T-helper 9 cell (primary cell): ENCODE measurements around the gene SEMA3C.
"Not testable (repeated sequence)": the region's sequence is repeated elsewhere in the genome, so short reads cannot be mapped to it uniquely, and the experiment has no call there.

Experiments
- DNase-seq: peaks from one replicate; pipeline ENCODE4 v3.0.0-alpha.2; 2020
- total RNA-seq, 2 donors: gene quantifications; one replicate each; lab custom pipeline; 2026; lab: John Stamatoyannopoulos, UW

The SEMA3C gene
- 0 to 0.21 reads per million in 2 donors for total RNA-seq

DNA sequence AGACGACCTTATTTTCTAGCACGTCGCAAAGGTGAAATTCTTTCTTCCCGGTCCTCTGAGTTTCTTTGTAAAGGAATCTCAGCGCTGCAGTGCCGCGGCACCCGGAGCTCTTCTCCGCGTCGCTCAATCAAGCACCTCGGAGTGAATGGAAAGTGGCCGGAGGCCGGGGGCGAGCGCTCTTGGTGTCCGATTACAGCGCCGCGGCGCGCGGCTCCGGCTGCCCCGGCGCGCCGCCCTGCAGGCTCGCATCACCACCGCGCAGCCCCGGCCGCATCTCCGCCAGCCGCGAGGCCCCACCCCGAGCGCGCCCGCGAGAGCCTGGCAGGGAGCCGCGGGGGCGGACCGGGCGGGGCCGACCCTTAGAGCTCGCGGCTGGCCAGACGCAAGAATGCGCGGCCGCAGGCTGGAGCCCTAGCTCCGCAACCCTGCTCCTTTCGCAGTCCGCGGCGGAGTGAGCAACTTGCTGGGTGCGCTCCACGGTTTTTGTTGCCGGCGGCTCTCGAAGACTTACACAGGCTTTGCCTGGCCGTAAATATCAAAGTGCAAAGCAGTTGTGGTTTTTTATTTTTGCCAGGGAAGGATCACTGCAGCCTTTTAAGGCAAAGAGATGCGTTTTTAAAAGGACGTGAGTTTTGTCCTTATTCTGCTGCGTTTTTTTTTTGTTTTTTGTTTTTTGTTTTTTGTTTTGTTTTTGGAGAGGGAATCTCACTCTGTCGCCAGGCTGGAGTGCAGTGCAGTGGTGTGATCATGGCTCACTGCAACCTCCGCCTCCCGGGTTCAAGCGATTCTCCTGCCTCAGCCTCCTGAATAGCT is at the start of gene SEMA3C:
SEMA3C (minus strand) TSS at position 143 of the 813 bp plus-strand sequence. CDS start 2,270 bp downstream, outside the sequence.
- DNase-seq = no peak

DNA sequence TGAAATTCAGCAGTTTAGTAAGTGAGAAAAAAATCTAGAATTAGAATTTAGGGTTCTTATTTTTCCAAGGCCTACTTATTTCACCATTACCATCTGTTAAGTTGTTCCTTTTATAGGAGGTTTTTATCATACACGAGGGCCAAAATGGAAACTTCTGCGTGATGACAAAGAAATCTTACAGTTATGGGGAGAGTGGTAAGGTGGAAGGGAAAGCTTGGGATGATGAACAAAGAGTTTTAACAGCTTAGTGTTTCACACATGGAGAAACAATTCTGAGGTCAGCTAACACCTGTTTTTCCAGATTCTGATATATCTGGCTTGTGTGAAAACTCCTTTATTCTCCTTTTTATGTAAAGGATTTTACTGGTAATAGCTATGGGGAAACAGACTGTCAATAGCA is 49.8 kb upstream of the SEMA3C start:
- no peak for DNase-seq

DNA sequence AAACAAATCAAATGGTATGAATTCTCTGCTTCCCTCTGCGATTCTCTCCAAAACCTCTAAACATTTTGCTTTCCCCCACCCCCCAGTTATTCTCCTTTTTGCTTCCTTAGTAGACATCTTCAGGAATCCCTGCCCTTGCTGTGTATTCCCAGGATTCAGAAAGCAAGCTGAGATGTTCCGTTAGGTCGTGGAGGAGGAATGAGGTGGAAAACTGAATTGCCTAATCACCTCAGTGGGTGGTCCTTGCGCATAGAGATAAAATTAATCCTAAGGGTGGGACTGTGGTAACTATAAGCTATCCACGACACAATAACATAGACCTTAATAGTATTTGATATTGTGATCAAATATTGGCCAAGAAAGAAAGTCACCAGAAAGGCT is 49.1 kb upstream of the SEMA3C start:
- DNase-seq = no peak

DNA sequence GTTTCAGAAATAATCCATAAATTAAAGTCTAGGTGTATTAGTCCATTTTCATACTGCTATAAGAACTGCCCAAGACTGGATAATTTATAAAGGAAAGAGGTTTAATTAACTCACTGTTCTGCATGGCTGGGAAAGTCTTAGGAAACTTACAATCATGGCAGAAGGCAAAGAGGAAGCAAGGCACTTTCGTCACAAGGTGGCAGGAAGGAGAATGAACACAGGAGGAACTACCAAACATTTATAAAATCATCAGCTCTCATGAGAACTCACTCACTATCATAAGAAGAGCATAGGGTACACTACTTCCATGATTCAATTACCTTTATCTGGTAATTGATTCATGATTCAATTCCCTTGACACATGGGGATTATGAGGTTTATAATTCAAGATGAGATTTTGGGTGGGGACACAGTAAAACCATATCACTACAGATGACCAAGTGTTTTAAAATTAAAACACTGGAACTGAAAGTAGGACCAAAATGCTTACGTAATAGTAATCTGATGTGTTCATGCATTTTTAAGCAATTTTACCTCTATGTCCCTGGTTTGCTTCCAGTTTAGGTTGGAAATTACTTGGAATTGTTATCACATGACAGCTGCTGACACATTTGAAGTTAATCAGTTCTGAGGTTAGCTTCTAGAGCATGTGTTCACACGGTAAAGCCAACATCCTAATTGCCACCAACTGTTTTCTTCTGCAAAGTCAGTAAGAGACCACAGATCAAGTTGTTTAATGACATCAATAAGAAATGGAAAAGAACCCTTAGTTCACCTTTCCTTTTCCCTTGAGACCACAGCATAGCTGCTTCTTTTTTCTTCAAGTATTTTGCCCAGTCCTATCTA is 48.4 kb upstream of the SEMA3C start:
- DNase-seq = no peak

DNA sequence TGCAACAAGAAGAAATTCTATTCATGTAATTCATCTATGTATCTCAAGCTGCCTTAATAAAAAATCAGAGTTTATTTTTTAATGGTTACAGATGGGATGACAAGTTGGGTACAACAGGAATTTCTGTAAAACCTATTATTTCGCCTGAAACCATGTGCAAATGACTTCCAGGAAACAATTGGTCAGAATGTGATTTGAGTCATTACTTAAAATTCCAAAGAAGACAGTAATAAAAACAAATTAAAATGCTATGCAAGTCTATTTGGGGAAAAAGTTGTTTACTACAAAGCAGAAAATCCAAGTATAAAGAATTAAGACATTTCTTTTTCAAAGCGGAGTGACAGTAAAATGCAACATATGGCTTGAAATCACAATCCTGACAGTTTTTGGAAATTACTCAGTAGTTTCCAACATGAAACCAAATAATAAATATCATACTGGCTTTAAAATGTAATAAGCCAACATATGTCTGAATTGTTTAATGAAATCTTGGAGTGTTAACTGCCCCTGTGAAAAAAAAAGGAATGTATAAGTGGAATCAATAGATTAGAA is 41.5 kb upstream of the SEMA3C start:
- no peak for DNase-seq

DNA sequence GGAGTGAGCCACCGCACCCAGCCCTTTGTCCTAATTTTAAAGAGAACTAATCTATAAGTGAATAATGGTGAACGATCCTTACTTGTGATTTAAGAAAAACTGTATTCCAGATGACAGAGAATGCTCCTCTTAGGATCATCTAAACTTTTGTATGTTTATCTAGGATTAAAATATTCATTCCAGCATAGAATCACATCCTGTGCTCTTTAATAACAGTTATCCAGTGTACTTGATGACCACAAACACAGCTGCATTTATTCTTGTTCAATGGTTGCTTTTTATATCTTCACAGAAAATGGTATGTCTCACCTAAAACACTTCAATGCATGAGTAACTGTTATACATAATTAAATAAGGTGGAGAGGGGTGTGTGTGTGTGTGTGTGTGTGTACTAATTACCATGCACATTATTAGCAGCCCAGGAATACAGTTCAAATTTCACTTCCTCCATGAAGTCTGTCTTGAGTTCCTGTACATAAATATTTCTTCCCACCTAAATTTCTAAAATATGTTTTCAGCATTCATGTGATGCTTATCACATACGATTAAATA is 38.5 kb upstream of the SEMA3C start:
- no peak for DNase-seq

DNA sequence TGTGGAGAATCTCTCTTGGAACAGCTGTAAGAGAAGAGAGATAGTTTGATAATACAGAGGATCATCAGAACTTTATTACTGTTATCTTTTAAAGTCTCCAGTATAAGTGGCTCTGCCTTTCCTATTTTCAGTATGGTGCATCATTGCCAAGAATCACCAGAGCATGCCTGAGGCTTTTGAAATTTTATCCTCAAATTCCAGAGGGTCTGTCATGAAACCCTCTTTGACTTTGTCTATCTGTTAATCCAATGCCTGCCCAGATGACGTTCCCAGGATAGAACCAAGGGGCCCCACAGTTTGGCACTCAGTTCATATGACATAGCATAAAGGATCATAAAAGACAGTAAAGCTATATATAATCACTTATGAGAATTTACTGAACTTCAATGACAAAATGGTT is 35.3 kb upstream of the SEMA3C start:
- DNase-seq = no peak

DNA sequence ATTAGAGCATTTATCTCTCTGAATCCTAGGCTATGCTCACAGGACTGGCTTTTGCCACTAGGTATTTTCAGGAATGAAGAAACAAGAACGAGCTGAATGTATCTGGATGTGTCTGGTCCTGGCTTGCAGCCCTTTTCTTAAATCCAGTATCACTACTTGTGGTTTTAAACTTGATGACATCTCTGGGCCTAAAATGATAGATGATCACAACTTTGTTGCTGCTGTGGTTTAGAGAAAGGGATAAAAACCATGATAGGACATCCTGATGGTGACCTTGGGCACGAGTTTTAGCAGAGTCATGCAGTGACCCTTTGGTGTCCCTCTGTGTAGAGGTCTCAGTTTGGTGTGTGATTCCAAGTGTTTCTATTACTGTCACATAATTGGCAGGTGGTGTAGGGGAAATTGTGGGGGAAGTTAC is 31.7 kb upstream of the SEMA3C start:
- DNase-seq = no peak

DNA sequence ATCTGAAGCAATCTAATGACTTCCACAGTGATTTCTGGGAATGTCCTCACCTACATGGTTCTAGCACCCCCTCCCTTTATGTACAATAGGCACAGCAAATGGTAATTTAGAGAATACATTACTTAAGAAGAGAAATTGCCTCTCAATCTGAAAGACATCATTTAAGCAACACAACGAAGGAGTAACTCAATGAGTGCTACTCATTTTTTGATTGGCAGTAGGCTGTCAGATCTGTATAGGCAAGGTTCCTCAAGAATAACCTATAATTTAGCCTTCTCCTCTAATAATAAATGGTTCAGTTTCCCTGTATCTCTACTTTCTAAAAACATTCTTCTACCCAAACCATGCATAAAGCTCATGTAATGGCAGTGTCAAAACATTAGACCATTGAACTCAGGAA is 30.6 kb upstream of the SEMA3C start:
- DNase-seq = no peak

DNA sequence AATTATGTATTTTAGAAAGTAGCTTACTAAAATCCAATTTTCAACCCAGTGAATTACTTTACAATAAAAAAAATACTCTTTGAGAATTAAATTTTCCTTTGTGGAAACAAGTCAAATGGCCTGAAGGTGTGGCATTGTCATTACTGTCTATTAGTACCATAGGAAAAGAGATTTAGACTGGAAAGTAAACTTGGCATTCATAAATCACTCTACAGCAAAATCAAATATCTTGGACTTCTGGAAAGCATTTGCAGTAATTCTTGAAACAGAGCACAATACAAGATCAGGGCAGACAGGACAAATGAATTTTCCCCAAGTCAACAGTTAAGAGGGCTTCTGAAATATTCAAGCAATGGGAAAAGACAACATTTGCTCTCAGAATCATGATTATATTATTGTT is 28.0 kb upstream of the SEMA3C start:
- DNase-seq = no peak

DNA sequence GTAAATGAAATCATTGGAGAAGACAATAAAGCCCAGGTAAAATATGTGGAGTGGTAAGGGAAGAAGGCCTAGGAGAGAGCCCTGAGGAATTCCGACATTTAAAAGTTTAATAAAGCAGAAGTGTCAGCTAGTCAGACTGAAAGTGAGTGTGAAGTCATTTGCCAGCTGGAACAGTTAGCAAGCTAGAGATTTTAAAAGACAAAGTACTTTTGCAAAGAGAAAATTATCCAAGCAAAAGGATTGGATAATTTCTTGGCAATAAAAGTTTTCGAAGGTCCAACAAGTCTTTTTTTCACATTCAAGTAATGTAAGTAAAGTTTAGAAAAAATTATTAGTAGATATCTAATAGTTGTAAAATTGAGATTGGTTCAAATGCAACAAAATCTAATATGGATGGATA is 27.1 kb upstream of the SEMA3C start:
- DNase-seq = no peak

DNA sequence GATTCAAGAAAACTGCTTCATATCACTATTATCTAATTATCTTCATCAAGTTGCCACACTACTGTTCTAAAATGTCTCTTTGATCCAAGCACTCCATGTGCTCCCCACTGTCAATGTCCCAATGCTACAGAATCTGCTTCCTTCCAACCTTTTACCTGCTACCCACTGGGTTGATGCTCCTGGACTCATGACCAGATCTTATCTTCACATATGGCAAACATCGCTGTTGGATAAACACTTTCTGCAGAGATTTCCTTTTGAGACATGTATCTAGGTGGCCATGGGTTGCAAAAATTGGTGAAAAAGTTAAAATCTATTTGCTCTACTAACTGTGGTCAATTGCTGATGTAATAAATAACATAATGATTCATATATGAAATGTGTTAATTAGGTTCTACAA is 24.5 kb upstream of the SEMA3C start:
- no peak for DNase-seq

DNA sequence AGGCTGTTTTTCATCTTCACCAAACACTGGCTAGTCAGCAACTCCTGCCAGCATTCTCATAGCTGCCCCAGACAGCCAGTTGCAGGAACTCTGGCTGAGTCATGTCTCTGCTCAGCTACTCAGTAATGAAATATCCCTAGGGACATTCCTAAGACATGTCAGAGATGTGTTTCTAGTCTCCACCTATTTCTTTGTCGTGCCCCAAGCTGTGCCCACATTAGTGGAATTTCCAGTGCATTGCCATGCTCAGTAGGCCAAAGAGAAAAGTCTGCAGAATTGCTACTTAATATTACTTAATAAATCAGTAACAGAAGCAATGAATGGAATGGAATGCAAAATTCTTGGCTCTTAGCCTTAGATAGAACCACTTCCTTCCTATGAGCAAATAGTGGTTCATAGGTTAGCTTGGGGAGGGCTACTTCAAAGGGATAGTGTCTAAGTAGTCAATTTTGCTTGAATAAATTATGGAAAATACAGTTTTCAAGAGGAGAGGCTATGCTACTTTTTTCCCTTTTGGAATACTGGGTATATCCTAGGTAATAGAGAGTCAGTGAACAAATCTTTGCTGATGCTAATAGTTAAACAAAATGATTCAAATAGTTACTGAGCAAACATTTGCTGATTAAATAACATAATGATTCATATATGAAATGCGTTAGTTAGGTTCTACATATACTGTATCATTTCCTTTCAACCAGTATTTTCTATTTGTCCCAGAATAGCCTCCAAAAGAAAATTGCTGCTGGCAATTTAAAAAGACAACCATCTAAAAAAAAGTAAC is 23.6 kb upstream of the SEMA3C start:
- DNase-seq = no peak

DNA sequence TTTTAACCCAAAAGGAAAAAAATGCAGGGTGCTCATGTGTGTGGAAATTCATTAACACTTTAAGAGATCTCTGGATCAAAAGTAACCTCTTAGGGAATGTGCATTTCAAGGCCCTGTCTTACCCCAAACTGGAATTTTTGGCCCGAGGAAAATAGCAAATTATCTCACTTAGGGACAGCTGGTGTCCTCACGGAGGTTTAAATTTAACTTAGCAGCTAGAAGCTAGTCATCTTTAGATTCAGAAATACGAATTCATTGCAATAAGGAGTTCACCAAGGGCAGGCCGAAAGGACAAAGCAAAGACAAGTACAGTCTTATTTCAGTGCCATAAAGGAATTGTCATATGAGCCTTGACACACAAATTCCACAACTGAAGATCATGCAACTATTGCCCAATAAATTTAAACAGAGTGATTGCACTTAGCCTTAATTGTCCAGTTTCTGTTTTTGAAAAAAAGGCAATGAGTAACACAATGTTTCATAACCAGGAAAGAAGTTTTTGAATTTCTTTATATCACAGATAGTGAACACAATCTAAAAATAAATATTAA is 22.4 kb upstream of the SEMA3C start:
- no peak for DNase-seq

DNA sequence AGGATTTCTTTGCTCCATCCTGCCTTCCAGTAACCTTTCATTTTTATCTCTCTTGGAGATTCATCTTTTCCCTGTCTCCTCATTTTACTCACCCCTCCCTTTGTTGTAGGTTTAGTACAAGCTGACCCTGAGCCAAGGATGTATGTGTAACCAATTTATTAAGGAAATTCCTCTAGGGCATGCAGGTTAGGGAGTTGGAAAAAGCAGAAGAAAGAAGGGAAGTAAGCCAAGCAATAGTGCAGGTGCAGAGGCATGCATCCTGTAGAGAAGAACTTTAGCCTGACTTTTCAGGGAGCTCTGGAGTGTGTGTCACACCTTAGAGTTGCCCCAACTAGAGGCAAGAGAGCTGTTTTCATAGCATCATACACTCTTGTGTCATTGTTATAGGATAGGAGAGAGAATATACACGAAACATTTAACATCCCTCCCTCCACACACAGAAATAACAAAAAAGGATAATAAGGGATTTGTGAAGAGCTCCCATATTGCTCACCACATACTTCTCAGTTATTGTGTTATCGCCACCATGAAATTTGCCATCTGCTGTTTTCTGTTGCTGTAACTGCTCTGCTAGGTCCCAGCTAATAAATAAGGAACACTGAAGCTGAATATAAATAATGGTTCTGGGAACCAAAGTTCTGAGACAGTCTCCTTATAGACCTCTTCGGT is 21.8 kb upstream of the SEMA3C start:
- no peak for DNase-seq

DNA sequence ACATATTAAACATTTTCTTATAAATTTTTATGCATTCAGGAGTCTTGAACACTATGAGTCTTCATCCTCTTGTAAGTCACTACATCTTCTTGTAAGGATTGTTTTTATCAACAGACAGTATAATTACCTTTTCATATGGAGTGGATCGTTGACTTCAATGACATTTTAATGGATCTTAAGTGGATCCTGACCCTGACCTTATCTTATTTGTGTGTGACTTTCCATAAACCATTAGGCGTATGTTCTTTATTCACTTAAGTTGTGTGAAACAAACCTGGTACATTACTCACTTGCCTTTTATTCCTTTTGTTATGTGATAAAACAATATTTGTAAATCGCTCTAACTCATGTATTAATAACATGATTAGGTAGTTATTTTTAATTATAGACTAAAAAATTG is 18.5 kb upstream of the SEMA3C start:
- no peak for DNase-seq

DNA sequence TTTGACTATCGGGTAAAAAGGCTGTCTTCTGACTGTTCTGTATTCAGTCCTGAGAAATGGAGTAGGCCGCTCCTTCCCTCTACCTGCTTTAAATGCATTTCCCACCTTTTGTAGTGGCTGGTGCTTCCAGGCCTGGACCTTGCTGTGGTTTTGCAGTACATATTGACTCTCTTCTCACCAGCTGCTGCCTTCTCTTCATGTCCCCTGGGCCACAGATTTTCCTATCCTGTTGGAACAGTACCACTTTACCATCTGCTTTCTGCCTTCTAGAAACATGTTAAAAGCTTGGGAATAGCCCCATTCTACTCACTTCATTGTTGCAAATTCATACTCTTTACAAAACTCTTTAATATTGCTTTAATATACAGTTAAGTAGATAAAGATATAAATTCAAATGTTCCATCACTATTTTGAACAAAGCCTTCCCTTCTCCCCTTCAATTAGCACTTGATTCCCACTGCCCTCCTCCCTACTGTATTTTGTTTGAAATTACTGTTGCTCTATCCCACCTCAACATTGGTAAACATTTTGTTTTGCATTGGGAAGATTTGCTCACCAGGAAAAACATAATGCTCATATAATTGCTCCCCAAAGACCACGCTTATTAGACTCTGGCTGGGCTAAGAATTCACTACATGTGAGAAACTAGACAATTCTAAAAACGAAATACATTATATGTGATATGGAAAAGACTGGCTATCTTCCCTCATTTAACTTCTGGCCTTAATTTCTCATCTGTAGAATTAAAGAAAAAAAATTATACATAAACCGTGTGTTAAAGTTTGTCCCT is 17.3 kb upstream of the SEMA3C start:
- DNase-seq = no peak

DNA sequence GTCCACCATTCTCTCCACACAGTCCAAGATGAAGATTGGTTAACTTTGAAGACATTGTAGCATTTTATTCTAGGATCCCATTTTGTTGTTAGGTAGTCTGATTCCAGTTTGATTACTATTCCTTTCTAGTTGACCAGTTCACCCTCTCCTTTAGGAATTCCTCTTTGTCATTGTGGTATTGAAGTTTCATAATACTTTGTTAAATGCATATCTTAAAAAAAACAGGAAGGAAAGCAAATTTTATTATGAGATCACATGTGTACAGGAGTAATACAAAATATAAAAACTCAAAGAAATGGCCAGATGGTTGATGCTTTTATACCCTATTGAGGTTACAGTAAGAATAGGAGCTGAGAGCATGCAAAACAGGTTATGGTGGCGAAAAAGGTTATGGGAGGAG is 15.5 kb upstream of the SEMA3C start:
- no peak for DNase-seq

DNA sequence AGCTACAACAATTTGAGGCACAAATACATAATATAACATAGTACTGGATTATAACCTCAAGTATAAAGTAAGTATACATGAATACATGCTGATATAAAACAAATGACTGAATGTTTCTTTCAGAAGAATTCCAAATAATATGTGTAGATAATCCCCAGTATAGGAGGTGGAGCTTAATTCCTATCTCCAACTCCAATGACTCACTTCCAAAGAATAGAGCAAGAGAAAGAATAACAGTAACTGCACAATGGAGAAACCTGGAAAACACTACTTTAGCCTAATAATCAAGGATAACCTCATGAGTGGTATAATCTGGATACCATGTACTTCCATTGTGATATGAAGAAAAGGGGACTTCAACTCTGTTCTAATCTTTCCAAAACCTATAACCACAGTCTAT is 13.7 kb upstream of the SEMA3C start:
- DNase-seq = no peak

DNA sequence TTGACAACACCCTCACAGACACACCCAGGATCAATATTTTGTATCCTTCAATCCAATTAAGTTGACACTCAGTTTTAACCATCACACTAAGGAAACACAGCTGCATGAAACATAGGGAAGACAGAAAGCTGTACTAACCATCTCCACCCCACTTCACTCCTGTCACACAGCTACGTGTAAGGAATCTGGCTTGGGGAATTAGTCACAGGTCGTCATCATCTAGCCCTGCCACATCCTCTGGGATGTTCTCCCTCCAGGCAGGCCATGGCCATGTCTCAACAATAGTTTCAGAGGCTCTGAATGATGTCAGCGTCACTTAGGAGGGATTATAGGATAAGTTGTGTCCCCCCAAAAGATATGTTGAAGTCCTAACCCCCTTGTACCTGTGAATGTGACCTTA is 10.8 kb upstream of the SEMA3C start:
- DNase-seq = no peak

DNA sequence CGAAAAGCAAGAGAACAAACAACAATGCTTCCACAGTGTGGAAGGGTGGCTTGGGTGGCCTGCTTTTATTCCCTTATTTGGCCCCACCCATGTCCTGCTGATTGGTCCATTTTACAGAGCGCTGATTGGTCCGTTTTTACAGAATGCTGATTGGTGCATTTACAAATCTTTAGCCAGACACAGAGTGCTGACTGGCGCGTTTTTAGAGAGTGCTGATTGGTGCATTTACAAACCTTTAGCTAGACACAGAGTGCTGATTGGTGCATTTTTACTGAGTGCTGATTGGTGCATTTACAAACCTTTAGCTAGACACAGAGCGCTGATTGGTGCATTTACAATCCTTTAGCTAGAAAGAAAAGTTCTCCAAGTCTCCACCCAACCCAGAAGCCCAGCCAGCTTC is 8.1 kb upstream of the SEMA3C start:
- not testable (repeated sequence) for DNase-seq
